MCF 10A (cell line): ENCODE results near the gene HNRNPH1. TPM values are rescaled to one million over a fixed set of nuclear protein-coding genes. Genes with fewer than 3 reads are reported as not detected.

ENCODE experiments used
- BruUV-seq: library from RNA; stranded (reverse); fragments of 400-500 nt; replicated peaks from 2 replicates; lab custom pipeline; 2021; lab: Mats Ljungman, UMichigan
- CTCF ChIA-PET: fragments of 300-600 bp; sonication (Branson Sonifier 250); formaldehyde crosslinking; extraction: SDS; loops from one replicate; lab custom pipeline; 2021; ENCODE audit warnings: antibody characterized with exemption, inconsistent platforms; lab: Yijun Ruan, JAX
- POLR2A ChIA-PET: fragments of 300-600, 350-650 bp; sonication (Branson Sonifier 250); formaldehyde crosslinking; extraction: SDS; loops from one replicate; lab custom pipeline; 2020; ENCODE audit warnings: antibody characterized with exemption, inconsistent platforms; lab: Yijun Ruan, JAX
- DNase-seq: peaks from one replicate; pipeline ENCODE4 v3.0.0-alpha.2; 2018; ENCODE audit not compliant: unreplicated experiment
- H3K27ac Mint-ChIP-seq: one replicate; pipeline ENCODE4 v1.8.0; 2022; ENCODE audit warnings: mild to moderate bottlenecking, low read depth, mixed read lengths; ENCODE audit not compliant: unreplicated experiment
- H3K27me3 Mint-ChIP-seq: one replicate; pipeline ENCODE4 v1.8.0; 2022; ENCODE audit warnings: mixed read lengths; ENCODE audit not compliant: insufficient read depth, unreplicated experiment
- H3K36me3 Mint-ChIP-seq: one replicate; pipeline ENCODE4 v1.8.0; 2022; ENCODE audit warnings: mild to moderate bottlenecking, moderate library complexity, mixed read lengths; ENCODE audit not compliant: insufficient read depth, unreplicated experiment
- H3K4me1 Mint-ChIP-seq: one replicate; pipeline ENCODE4 v1.8.0; 2022; ENCODE audit warnings: mixed read lengths; ENCODE audit not compliant: insufficient read depth, unreplicated experiment
- H3K4me3 Mint-ChIP-seq: one replicate; pipeline ENCODE4 v1.8.0; 2022; ENCODE audit warnings: mild to moderate bottlenecking, moderate library complexity, mixed read lengths; ENCODE audit not compliant: unreplicated experiment
- H3K9me3 Mint-ChIP-seq: one replicate; pipeline ENCODE4 v1.8.0; 2022; ENCODE audit warnings: mixed read lengths; ENCODE audit not compliant: unreplicated experiment
- CTCF ChIP-seq: fragments of 200-600 bp; IDR thresholded peaks from one replicate; pipeline ENCODE4 v1.8.0; 2022; ENCODE audit warnings: antibody characterized with exemption, mild to moderate bottlenecking; ENCODE audit not compliant: unreplicated experiment
- intact Hi-C: fragments of 100-400 bp; cut with micrococcal nuclease; formaldehyde crosslinking; loops from 2 replicates; pipeline ENCODE4 v1.14.1; 2022
- total RNA-seq: library from RNA; stranded (reverse); gene quantifications from 2 replicates; pipeline ENCODE4 v1.2.3, GENCODE V29; 2022

Gene HNRNPH1
- total RNA-seq, 1 experiment from 2014 or later, result 907 TPM

GRCh38 chr5:179612577-179613459 is 10.7 kb downstream of the HNRNPH1 start:
- Mint-ChIP-seq H3K4me1 (peaks cover 35% of the 10 kb centered on the region), H3K27me3 (no peaks in the 10 kb centered on the region)
- CTCF ChIA-PET, result interaction anchor here (0.6 to 1.5 kb wide), 4 partner anchors 9 to 825 kb away, joined by 3 to 8 read pairs (median 3); no protein-coding TSS in a partner anchor

GRCh38 chr5:179610903-179611265 is 12.6 kb downstream of the HNRNPH1 start:
- no TSS peak for BruUV-seq

More at GRCh38 chr5:179612577-179613459, 10.7 kb downstream of the HNRNPH1 start:
- Mint-ChIP-seq H3K36me3 (peaks cover 100% of the 10 kb centered on the region), H3K4me3 (no peak overlapping the region), H3K9me3 (no peaks in the 10 kb centered on the region), H3K27ac (peak overlapping the region; percentile 67)
- DNase-seq, result no peak
- BruUV-seq, result no TSS peak
- intact Hi-C loops, result no loop called here
- POLR2A ChIA-PET, result interaction anchor here (0.9 to 12.2 kb wide), 6 partner anchors 9 to 120 kb away, joined by 3 to 197 read pairs (median 4); partner anchors contain the start of genes HNRNPH1, MAML1 and RUFY1
- no peak for TF ChIP-seq CTCF

GRCh38 chr5:179610109-179610902 is 13.2 kb downstream of the HNRNPH1 start:
- intact Hi-C loops, result no loop called here
- peaks cover 14% of the 10 kb centered on the region for H3K4me1 Mint-ChIP-seq
- no TSS peak for BruUV-seq
- no peak overlapping the region for H3K4me3 Mint-ChIP-seq
- peak overlapping the region; percentile 39 for H3K27ac Mint-ChIP-seq
- TF ChIP-seq CTCF, result no peak
- ChIA-PET CTCF (interaction anchor here (0.6 to 1.9 kb wide), 3 partner anchors 11 to 32 kb away, joined by 3 to 6 read pairs (median 6); partner anchors contain the start of gene HNRNPH1), POLR2A (interaction anchor here (0.5 to 12.2 kb wide), 6 partner anchors 12 to 225 kb away, joined by 3 to 197 read pairs (median 4); partner anchors contain the start of gene HNRNPH1)
- H3K36me3 Mint-ChIP-seq, result peaks cover 96% of the 10 kb centered on the region
- no peaks in the 10 kb centered on the region for H3K9me3 Mint-ChIP-seq
- no peak for DNase-seq
- no peaks in the 10 kb centered on the region for H3K27me3 Mint-ChIP-seq

More at GRCh38 chr5:179610903-179611265, 12.6 kb downstream of the HNRNPH1 start:
- peak overlapping the region; percentile 39 for H3K27ac Mint-ChIP-seq
- CTCF ChIA-PET, result interaction anchor here (0.6 to 1.9 kb wide), 3 partner anchors 10 to 32 kb away, joined by 3 to 6 read pairs (median 6); partner anchors contain the start of gene HNRNPH1
- TF ChIP-seq CTCF, result no peak
- H3K4me1 Mint-ChIP-seq, result peaks cover 16% of the 10 kb centered on the region
- no peaks in the 10 kb centered on the region for H3K27me3 Mint-ChIP-seq
- intact Hi-C loops, result no loop called here
- H3K36me3 Mint-ChIP-seq, result peaks cover 96% of the 10 kb centered on the region
- no peaks in the 10 kb centered on the region for H3K9me3 Mint-ChIP-seq
- H3K4me3 Mint-ChIP-seq, result no peak overlapping the region
- no peak for DNase-seq
- POLR2A ChIA-PET, result interaction anchor here (0.7 to 12.2 kb wide), 5 partner anchors 11 to 55 kb away, joined by 3 to 197 read pairs (median 5); partner anchors contain the start of gene HNRNPH1
